Forelimb muscle (tissue), 1 donor: ENCODE measurements around the gene VPS35. TPM values are rescaled to one million over a fixed set of nuclear protein-coding genes. Genes with fewer than 3 reads are reported as not detected.
"Not testable (repeated sequence)": the region's sequence is repeated elsewhere in the genome, so short reads cannot be mapped to it uniquely, and the experiment has no call there.

ENCODE experiments used
- DNase-seq: peaks from one replicate; pipeline ENCODE4 v3.0.0-alpha.2; 2013; ENCODE audit warnings: low read depth
- polyA plus RNA-seq: library from polyadenylated mRNA; unstranded; fragments of 120-200 nt; gene quantifications from one replicate; pipeline ENCODE4 v1.2.1, GENCODE V29; 2013; ENCODE audit not compliant: insufficient read length

The VPS35 gene
- polyA plus RNA-seq, 1 donor, result 80.7 TPM

- no peak for DNase-seq
Observed at GRCh38 chr16:46658925-46659324, 30.1 kb downstream of the VPS35 start.

GRCh38 chr16:46651305-46651704, 37.7 kb downstream of the VPS35 start:
- DNase-seq, result no peak

GRCh38 chr16:46650254-46650623, 38.7 kb downstream of the VPS35 start:
- peak; percentile 49 for DNase-seq

DNA sequence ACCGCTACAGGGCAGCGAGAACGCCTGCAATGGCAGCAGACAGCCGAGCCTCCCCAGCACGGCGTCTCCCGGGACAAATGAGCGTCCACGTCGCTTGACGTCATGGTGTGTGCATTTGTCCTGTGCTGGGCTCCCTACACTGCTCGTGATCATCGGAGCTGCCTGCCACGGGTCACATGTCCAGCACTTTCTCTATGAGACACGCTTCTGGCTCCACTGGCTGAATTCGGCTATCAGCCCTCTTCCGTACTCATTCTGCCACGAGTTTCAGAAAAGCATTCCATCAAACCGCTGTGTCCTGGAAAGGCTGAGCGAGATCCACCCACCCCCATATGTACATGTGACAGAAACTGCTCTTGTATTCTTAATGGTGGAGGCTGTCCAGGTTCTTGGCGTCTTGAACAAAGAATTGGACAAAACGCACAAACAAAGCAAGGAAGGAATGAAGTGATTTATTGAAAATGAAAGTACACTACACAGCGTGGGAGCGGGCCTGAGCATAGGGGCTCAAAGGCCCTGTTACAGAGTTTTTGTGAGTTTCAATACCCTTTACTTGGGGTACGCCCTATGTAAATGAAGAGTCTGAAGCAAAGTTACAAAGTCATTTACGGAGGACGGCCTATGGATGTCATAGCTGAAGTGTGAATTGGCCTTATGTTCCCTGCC, 39.3 kb downstream of the VPS35 start:
- DNase-seq, result peak; percentile 65

GRCh38 chr16:46648656-46649055, 40.3 kb downstream of the VPS35 start:
- no peak for DNase-seq

DNA sequence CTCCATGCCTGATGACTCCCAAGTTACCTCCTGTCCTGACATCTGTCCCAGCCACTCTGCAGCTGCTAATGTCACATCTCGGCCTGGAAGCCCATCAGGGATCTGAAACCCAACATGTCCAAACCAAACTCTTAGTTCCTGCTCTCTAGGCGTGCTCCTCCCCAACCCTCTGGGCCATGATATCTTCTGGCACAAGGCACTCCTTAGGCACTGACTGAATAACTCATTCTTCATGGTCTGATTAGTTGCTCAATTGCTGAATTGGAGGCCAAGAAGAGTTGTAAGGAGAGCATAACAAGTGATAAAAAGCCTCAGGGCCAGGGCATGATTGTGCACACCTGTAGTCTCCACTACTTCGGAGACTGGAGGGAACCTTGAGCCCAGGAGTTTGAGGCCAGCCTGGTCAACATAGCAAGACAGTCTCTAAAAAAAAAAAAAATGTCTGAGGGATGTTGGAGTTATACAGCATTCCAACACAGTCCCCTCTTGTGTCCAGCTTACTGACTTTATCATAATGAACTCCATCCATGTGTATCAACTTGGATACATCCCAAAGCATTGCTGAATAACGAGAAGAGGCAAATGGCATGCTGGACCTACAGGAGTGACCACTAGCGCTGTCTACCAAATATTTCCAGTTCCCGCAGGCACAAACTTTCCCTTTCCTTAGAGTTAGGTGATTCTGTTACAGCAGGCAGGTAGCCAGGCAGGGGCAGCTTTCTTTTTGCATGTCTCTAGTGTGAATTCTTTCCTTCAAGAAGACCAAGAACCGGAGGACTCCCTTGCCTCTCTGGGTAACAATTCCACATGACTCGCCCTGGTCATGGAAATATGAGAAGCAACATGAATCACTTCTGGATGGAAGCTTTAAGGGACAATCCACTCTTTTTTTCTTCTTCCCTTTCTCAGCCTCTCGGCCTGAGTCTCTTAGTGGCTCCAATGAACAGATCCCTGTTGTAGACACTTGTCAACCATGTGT, 49.7 kb downstream of the VPS35 start:
- DNase-seq, result no peak

- DNase-seq, result no peak
Observed at GRCh38 chr16:46632778-46633733, 55.9 kb downstream of the VPS35 start.

GRCh38 chr16:46629331-46630219, 59.4 kb downstream of the VPS35 start:
- no peak for DNase-seq

- no peak for DNase-seq
Observed at GRCh38 chr16:46627746-46628145, 61.2 kb downstream of the VPS35 start.

DNA sequence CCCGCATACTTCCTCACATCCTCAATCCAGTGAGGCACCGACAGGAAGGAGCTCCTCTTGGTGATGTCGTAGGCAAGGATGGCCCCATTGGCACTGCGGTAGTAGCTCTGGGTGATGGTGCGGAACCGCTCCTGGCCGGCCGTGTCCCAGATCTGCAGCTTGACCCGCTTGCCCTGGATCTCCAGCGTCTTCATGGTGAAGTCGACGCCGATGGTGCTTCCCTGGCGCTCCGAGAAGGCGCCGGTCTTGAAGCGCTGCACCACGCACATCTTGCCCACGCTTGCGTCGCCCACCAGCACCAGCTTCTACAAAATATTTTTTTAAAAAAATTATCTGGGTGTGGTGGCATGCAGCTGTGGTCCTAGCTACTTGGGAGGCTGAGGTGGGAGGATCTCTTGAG, 62.3 kb downstream of the VPS35 start:
- DNase-seq, result not testable (repeated sequence)

- not testable (repeated sequence) for DNase-seq
Observed at GRCh38 chr16:46624862-46625261, 64.1 kb downstream of the VPS35 start.

- DNase-seq, result not testable (repeated sequence)
Observed at GRCh38 chr16:46623707-46624106, 65.3 kb downstream of the VPS35 start.

GRCh38 chr16:46623246-46623645, 65.7 kb downstream of the VPS35 start:
- DNase-seq, result not testable (repeated sequence)

DNA sequence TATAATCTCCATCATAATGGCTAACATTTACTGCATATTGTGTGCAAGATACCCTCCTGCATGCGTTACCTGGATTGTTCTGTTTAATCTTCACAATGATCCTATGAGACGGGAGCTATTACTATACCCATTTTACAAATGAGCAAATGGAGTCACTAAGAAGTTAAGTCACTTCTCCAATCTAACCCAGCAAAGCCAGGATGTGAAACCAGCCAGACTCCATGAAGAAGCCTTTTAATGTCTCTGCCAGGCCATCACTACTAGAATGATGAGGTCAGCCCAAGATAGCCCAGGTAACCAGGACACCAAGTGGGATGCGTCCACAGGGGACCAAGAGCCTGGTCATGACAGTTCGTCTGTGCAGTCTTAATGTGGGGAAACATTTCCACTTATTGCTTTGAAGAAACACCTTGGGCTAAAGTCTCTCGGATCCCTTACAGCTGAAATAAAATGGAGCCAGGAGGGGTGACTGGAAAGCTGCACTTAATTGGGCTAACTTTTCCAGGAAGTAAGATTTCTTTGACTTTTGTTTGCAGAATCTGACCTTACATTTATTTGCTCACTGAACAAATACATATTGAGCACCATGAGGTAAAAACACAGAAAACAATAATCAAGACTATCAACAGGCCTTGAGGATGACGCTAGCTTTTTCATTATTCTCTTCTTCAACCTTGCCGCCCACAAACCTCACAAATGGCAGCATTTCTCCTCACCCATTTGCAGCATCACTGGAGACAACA, 66.9 kb downstream of the VPS35 start:
- DNase-seq, result no peak

DNA sequence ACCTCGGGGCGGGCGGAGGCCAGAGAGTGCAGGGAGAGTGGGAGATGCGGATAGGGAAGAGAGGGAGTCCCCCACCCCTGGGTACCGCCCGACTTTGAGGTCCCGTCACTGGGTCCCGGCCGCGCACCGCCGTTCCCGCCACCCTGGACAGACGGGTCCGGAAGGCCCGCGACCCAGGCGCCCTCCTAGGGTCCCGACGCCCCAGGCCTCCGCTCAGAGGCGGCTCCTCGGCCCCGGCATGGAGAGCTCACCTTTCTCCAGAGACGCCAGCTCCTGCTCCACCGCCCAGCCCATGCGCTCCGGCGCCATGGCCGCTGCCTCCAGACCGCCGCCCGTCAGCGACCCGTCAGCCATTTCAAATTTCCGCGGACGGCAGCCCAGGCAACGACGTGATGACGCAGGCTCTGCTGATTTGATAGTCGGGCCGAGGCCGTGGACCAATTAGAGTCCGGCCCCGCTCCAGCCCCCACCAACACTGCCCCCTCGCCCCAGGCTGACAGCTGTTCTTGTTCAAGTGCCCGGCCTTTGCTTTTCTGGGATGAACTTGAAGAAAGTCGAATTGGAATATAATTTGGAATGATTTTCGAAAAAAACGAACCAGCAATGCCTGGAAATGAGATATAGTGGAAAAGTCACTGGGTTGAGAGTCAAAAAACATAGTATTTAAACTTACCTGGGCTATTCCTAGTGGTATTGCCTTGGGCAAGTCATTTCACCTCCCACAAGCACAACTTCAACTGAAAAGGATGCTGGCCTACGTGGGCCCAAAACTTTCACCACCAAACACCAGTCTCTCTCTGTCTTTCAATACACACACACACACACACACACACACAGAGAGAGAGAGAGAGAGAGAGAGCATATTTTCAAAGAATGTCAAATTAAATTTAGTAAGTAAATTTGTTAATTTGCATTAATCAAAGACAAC, 67.7 kb downstream of the VPS35 start, which contains the start of gene SHCBP1:
Gene SHCBP1, minus strand, starts transcription at position 374 of the 928 bp plus-strand sequence. Its CDS starts 20 bp downstream, at position 354.
- peak; percentile 59 for DNase-seq

- DNase-seq, result no peak
Observed at GRCh38 chr16:46620266-46621005, 68.5 kb downstream of the VPS35 start.

DNA sequence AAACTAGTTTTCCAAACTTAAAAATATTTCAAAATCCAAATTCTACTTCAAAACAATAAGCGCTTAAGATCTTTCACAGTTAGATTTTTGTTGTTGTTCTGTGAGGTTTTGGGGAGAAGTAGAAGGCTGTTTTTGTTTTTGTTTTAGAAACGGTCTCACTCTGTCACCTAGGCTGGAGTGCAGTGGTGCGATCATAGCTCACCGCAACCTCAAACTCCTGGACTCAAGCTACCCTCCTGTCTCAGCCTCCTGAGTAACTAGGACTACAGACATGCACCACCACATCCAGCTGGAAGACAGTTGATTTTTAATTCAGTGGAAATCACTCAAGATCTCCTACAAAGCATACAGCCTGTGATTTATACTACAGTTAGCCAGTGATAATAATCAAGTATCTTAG, 70.5 kb downstream of the VPS35 start:
- no peak for DNase-seq

- no peak for DNase-seq
Observed at GRCh38 chr16:46614006-46614405, 75.0 kb downstream of the VPS35 start.
